ENCODE data around the gene GSTM5.
"Not testable (repeated sequence)": the region's sequence is repeated elsewhere in the genome, so short reads cannot be mapped to it uniquely, and the experiment has no call there.

The GSTM5 gene

DNA sequence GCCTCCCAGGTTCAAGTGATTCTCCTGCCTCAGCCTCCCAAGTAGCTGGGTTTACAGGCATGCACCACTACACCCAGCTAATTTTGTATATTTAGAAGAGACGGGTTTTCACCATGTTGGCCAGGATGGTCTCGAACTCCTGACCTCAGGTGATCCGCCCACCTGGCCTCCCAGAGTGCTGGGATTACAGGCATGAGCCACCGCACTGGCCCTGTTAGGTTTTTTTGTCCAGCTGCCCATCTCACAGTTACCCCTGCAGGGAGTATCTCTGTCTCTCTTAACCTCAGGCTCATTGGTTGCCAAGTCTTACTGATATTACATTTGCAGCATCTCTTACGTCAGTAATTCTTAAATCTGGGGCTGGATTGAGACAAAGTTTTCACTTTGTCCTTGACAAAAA, 44.3 kb downstream of the GSTM5 start:
- not testable (repeated sequence) for H3K9me3 ChIP-seq (ENCODE audit: control insufficient read depth in 1 of 2, low read length in 2 of 2); H3K27me3 ChIP-seq (ENCODE audit: low read depth, low read length); H3K36me3 ChIP-seq (ENCODE audit: control insufficient read depth in 1 of 2, insufficient read depth in 2 of 2, low read length in 2 of 2); H3K27ac ChIP-seq (ENCODE audit: low read length); H3K4me3 ChIP-seq (ENCODE audit: low read depth in 1 of 2, low read length in 2 of 2)
- H3K4me1 ChIP-seq (ENCODE audit: control insufficient read depth in 1 of 2, insufficient read depth in 2 of 2, low read length in 2 of 2): peaks cover 0 to 10% of the 10 kb centered on the region in 2 donors

DNA sequence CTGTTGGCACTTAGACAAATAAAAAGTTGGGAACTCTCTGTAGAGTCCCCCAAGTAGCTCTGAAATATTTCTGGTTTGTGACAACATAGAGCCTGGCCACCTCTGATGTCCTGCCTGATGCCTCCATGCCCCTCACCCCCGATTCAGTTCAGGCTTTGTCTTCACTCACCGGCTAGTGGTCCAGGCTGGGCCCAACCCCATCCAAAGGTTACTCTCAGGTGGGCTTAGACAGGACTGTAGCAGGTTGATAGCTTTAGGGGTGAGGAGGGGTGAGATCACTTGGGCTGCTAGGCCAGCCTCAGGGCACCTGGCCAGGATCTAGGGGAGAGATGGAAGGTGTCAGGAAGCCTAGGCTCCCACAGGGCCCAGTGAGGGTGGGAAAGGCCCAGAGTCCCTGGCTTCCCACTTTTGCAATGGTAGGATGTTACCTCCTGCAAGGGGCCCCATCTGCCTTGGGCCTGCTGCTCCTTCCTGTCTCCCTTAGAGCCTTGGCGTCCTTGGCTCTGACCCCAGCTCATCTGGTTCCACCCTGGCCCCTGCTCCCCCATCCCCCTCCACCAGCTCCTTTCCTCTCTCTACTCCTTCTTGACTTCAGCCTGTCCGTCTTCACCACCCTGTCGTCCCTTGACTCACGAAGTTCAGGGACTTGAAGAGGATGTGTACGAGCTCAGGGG, 44.9 kb downstream of the GSTM5 start:
- no peaks in the 10 kb centered on the region for H3K27me3 ChIP-seq (ENCODE audit: low read depth, low read length)
- H3K4me3 ChIP-seq (ENCODE audit: low read depth in 1 of 2, low read length in 2 of 2): no peak overlapping the region
- H3K27ac ChIP-seq (ENCODE audit: low read length): no peak overlapping the region
- peaks cover 0 to 13% of the 10 kb centered on the region in 2 donors for H3K4me1 ChIP-seq (ENCODE audit: control insufficient read depth in 1 of 2, insufficient read depth in 2 of 2, low read length in 2 of 2)
- no peaks in the 10 kb centered on the region for H3K9me3 ChIP-seq (ENCODE audit: control insufficient read depth in 1 of 2, low read length in 2 of 2)
- no peaks in the 10 kb centered on the region for H3K36me3 ChIP-seq (ENCODE audit: control insufficient read depth in 1 of 2, insufficient read depth in 2 of 2, low read length in 2 of 2)

DNA sequence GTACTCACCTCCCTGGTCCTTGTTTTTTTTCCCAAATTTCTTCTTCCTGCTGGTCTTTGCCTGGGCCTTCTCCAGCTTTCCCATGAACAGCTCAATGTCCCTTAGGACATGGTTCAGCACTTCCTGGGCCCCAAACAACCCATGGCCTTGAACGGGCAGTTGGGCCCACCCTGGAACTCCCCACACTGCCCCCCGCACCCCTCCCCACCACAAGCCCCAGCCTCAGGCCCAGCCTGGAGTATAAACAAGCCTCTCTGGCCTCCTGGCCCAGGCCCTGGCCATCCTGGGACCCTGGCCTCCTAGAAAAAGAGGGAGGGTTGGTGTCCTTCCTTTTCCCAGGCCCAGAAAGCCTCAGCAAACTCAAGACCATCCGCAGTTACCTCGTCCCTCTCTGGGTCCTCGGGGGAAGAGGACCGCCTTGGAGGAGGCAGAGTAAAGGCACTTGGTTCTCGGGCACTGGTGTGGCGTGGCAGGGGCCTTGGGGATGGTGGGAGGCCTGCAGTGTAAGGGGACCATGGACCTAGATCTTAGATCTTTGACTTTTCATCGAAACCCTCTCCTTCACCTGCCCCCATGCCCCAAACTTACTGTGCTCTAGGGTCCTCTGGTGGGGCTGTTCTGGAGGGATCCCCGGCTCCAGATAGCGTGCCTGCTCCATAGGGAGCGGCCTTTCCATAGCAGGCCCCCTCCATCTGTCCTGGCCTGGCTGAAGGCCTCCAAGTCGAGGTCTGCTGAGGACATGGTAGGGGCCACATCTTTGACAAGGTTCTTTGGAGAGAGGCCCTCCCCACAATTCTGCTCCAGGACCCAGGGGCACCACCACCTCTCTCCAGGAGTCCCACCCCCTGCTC, 46.1 kb downstream of the GSTM5 start:
- H3K9me3 ChIP-seq (ENCODE audit: control insufficient read depth in 1 of 2, low read length in 2 of 2): no peaks in the 10 kb centered on the region
- no peak overlapping the region for H3K4me3 ChIP-seq (ENCODE audit: low read depth in 1 of 2, low read length in 2 of 2)
- no peaks in the 10 kb centered on the region for H3K36me3 ChIP-seq (ENCODE audit: control insufficient read depth in 1 of 2, insufficient read depth in 2 of 2, low read length in 2 of 2)
- H3K27me3 ChIP-seq (ENCODE audit: low read depth, low read length): no peaks in the 10 kb centered on the region
- H3K4me1 ChIP-seq (ENCODE audit: control insufficient read depth in 1 of 2, insufficient read depth in 2 of 2, low read length in 2 of 2): peaks cover 0 to 13% of the 10 kb centered on the region in 2 donors
- H3K27ac ChIP-seq (ENCODE audit: low read length): no peak overlapping the region

DNA sequence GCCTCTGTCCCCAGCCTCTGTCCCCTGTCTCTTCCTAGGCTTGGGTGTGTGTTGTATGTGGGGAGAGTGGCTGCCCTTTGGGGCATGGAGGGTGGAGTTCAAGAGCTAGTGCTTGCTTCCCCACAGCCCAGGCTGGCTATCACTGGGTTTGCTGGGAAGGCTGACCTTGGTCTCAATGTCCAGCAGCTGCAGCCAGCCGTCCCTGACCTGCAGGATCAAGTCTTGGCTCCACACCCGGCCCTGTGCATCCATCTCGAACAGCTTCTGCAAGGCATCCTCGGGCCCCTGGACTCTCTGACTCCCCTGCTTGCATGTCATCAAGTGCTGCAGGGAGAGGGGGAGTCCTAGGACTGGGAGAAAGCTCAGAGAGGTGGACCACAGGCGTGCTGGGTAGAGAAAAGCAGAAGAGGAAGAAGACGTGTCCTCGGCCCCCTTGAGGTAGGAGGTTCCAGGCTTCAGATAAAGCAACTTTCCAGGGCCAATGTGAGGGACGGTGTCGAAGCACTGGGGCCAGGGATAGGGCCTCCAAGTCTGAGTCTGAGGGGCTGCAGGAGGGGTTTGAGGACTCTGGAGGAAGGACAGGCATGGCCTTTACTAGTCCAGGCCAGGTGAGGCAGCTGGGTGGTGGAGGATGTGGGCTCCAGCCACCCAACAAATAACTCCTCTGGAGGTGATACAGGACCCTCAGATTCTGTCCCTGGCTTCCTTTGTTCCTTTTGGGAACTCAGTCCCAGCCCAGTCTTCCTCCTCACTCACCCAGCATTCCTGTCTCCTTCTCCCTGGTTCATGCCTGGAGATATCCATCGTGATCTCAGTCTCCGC, 47.7 kb downstream of the GSTM5 start:
- H3K36me3 ChIP-seq (ENCODE audit: control insufficient read depth in 1 of 2, insufficient read depth in 2 of 2, low read length in 2 of 2): no peaks in the 10 kb centered on the region
- H3K4me3 ChIP-seq (ENCODE audit: low read depth in 1 of 2, low read length in 2 of 2): no peak overlapping the region
- no peaks in the 10 kb centered on the region for H3K27me3 ChIP-seq (ENCODE audit: low read depth, low read length)
- peaks cover 0 to 13% of the 10 kb centered on the region in 2 donors for H3K4me1 ChIP-seq (ENCODE audit: control insufficient read depth in 1 of 2, insufficient read depth in 2 of 2, low read length in 2 of 2)
- no peak overlapping the region for H3K27ac ChIP-seq (ENCODE audit: low read length)
- no peaks in the 10 kb centered on the region for H3K9me3 ChIP-seq (ENCODE audit: control insufficient read depth in 1 of 2, low read length in 2 of 2)

DNA sequence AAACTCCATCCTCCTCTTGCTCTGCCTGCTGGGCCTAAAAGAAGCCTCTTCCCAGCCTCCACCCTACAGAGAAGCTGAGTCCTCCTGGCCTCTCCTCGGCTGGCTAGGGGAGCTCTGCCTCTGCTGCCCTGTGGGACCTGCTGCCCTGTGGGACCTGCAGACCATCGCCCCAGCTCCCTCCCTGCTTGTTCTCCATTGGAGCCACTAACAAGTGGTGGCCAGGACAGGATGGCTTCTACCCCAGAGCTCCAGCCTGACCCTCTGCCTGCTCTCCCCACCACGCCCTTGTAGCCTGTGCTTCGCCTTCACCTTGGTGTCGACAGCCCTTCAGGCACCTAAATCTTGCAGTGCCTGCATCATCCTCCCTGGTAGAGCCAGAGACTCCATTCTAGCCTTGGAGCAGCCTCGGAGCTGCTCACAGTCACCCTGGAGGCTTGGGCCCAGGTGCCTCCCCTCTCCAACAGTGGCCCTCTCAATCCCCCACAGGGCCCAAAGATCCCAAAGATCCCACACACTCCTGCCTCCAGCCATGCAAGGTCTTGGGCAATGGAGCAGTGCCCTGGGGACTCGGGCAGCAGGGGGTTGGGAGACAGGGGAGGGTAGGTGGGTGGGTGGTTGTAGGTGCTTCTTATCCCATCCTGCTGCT, 48.7 kb downstream of the GSTM5 start:
- Histone ChIP-seq H3K27ac (ENCODE audit: low read length) (no peak overlapping the region), H3K4me3 (ENCODE audit: low read depth in 1 of 2, low read length in 2 of 2) (no peak overlapping the region), H3K9me3 (ENCODE audit: control insufficient read depth in 1 of 2, low read length in 2 of 2) (no peaks in the 10 kb centered on the region), H3K4me1 (ENCODE audit: control insufficient read depth in 1 of 2, insufficient read depth in 2 of 2, low read length in 2 of 2) (peaks cover 0 to 13% of the 10 kb centered on the region in 2 donors), H3K27me3 (ENCODE audit: low read depth, low read length) (no peaks in the 10 kb centered on the region), H3K36me3 (ENCODE audit: control insufficient read depth in 1 of 2, insufficient read depth in 2 of 2, low read length in 2 of 2) (no peaks in the 10 kb centered on the region)

DNA sequence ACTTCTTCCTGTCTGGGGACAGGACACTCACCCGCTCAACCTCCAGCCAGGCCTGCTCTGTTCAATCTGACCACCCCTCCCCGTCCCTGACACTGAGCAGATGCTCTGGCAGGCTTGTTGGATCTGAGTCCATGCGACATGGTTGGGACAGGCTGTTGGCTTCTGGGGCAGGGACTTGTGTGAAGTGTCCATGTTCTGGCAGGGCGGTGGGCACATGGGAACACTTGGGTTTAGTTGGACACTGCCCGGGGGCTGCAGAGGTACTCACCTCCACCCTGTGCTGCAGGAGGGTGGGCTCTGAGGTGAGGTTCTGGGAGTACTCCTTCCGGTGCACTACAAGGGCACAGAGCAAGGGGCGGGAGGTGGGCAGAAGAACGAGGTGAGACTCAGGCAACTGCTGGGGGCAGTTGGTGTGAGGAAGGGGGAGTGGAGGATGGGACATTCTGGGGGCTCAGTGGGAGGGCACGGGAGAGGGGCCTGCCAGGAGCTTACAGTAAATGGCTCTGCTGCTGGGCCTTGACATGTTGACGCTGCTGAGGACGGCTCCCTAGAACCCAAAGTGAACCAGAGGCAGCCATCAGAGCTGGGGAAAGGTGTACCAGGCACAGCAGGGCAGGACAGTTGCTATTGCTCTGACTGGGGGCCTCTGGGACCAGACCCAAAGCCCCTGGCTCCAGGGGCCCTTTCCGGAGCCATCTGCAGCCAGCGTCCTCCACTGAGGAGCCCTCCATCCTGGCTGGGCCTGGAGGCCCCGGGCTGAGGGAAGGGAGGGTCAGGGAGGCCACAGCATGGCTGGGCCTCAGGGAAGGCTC, 49.4 kb downstream of the GSTM5 start:
- Histone ChIP-seq H3K4me1 (ENCODE audit: control insufficient read depth in 1 of 2, insufficient read depth in 2 of 2, low read length in 2 of 2) (peaks cover 0 to 13% of the 10 kb centered on the region in 2 donors), H3K36me3 (ENCODE audit: control insufficient read depth in 1 of 2, insufficient read depth in 2 of 2, low read length in 2 of 2) (no peaks in the 10 kb centered on the region), H3K27ac (ENCODE audit: low read length) (no peak overlapping the region), H3K27me3 (ENCODE audit: low read depth, low read length) (no peaks in the 10 kb centered on the region), H3K4me3 (ENCODE audit: low read depth in 1 of 2, low read length in 2 of 2) (no peak overlapping the region), H3K9me3 (ENCODE audit: control insufficient read depth in 1 of 2, low read length in 2 of 2) (no peaks in the 10 kb centered on the region)

DNA sequence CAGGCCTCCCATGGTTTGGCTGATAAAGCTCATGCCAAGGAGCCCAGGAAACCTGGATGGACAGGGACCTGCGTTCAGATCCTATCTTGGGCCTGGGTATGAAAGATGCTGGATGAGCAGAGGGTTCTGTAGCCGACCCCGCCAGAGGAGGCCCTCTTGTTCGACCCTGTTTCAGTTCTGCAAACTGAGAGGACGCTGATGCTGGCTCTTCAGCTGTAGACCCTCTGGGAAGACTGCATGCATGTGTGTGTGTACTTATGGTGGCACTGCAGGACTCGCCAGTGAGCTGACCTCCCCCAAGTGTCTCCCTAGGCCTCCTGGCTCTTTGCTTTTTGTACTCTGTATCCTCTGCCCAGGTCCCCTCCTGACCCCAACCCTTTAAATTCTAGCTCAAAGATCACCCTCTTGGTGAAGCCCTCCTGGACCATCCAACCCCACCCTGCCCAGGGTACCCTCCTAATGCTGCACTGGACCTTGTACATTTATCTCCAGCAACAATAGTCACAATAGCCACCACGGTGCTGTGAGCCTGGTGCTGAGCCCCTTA, 50.1 kb downstream of the GSTM5 start:
- Histone ChIP-seq H3K4me1 (ENCODE audit: control insufficient read depth in 1 of 2, insufficient read depth in 2 of 2, low read length in 2 of 2) (peaks cover 0 to 13% of the 10 kb centered on the region in 2 donors), H3K36me3 (ENCODE audit: control insufficient read depth in 1 of 2, insufficient read depth in 2 of 2, low read length in 2 of 2) (no peaks in the 10 kb centered on the region), H3K27ac (ENCODE audit: low read length) (peak overlapping the region; percentile 94), H3K4me3 (ENCODE audit: low read depth in 1 of 2, low read length in 2 of 2) (peak overlapping the region in 1 of 2 donors; percentile 65), H3K27me3 (ENCODE audit: low read depth, low read length) (no peaks in the 10 kb centered on the region), H3K9me3 (ENCODE audit: control insufficient read depth in 1 of 2, low read length in 2 of 2) (no peaks in the 10 kb centered on the region)

DNA sequence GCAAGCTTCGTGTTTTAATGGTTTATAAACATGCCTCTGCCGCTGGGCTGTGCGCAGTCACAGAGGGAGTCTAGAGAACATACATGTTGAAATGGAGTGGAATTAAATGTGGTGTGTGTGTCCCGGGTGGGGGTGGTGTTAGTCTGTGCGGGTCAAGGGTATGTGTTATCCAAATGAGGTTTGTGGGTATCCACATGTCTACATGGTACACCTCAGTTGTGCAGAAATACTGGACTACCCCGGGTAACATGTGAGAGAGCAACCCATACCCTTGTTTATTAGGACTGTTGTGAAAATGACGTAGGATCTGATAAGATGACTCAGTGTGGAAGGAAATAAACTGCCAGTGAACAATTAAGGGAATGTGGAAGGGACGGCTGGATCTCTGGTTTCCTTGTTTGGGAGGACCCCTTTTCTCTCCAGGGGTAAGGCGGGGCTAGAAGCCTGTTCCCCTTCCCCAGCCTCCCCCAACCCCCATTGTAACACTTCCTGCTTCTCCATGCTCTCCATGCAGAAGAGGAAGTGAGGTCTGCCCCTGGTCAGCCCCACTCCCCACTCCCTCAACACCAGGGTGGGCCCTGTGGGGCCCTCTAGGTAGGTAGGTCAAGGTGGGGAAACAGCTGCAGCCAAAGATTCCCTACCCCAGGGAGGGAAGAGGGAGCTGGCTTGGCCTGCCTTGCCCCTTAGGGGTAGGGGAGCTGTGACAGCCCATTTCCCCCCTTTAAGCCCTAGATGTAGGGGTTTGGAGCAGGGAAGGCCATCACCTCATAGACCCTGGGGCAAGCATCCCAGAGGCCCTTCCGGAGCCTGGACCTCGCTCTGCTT, 51.0 kb downstream of the GSTM5 start:
- Histone ChIP-seq H3K4me3 (ENCODE audit: low read depth in 1 of 2, low read length in 2 of 2) (peak overlapping the region in 1 of 2 donors; percentile 65), H3K27me3 (ENCODE audit: low read depth, low read length) (no peaks in the 10 kb centered on the region), H3K4me1 (ENCODE audit: control insufficient read depth in 1 of 2, insufficient read depth in 2 of 2, low read length in 2 of 2) (peaks cover 0 to 13% of the 10 kb centered on the region in 2 donors), H3K9me3 (ENCODE audit: control insufficient read depth in 1 of 2, low read length in 2 of 2) (no peaks in the 10 kb centered on the region), H3K27ac (ENCODE audit: low read length) (peak overlapping the region; percentile 94), H3K36me3 (ENCODE audit: control insufficient read depth in 1 of 2, insufficient read depth in 2 of 2, low read length in 2 of 2) (no peaks in the 10 kb centered on the region)

DNA sequence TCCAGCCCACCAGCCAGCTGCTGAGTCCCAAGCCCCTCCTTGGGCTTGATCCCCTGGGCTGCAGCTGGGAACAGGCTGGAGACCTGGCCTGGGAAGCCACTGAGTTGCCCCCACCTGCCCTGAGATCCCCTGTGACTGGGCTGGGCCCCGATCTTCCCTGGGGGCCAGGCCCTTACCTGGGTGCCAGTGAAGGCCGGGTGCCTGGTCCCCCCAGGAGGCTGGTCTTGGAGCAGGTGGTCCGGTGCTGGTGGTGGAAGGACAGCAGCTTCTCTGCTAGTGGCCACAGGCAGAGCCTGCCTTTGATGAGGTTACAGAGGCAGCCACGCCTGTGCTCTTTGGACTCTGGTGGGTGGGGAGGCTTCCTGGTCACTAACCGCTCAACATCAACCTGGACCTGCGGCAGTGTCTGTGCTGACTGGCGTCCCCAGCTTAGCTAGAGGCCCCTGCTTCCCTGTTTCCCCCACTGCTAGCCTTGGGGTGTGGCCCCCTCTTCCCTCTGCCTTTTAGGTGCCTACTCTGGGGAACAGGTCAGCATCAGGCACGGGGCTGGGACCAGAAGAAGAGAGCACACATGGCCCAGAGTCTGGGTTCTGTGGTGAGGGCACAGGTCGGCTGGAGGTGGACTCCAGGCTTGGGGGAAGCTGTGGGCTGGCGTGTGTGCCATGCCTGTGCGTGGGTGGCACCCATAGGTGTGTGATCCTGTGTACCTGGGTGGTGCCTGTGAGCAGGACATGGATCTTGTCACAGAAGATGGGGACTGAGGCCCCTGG, 51.8 kb downstream of the GSTM5 start, which contains the start of gene EPS8L3:
Gene EPS8L3, minus strand, starts transcription at position 278 of the 770 bp plus-strand sequence. CDS start 2,174 bp downstream, outside the sequence.
- Histone ChIP-seq H3K27ac (ENCODE audit: low read length) (peak within 1 kb of the TSS; percentile 94), H3K4me3 (ENCODE audit: low read depth in 1 of 2, low read length in 2 of 2) (peak within 1 kb of the TSS in 1 of 2 donors; percentile 65), H3K9me3 (ENCODE audit: control insufficient read depth in 1 of 2, low read length in 2 of 2) (no peaks in the 10 kb centered on the region), H3K27me3 (ENCODE audit: low read depth, low read length) (no peaks in the 10 kb centered on the region), H3K36me3 (ENCODE audit: control insufficient read depth in 1 of 2, insufficient read depth in 2 of 2, low read length in 2 of 2) (no peaks in the 10 kb centered on the region), H3K4me1 (ENCODE audit: control insufficient read depth in 1 of 2, insufficient read depth in 2 of 2, low read length in 2 of 2) (peaks cover 0 to 13% of the 10 kb centered on the region in 2 donors)

Measured in muscle layer of duodenum (tissue), 2 donors.